LNCaP clone FGC (cell line): Measurements from ENCODE around the gene NME5.

Source experiments
- DNase-seq: peaks from one replicate; pipeline ENCODE4 v3.0.0-alpha.2; 2011; ENCODE audit warnings: low read depth
- H3K4me3 ChIP-seq: 2 replicates; pipeline ENCODE4 v1.5.1; 2011; ENCODE audit warnings: mild to moderate bottlenecking, low read depth, low read length, control low read depth
- CTCF ChIP-seq: IDR thresholded peaks from 2 replicates; pipeline ENCODE4 v1.5.1; 2012; ENCODE audit warnings: mild to moderate bottlenecking; ENCODE audit not compliant: control insufficient read depth, insufficient read depth; ENCODE audit errors: extremely low read depth

Gene NME5

GRCh38 chr5:138179277-138179857 lies 40.1 kb upstream of the NME5 start:
- no peak for TF ChIP-seq CTCF
- DNase-seq, result no peak
- peak overlapping the region; percentile 84 for H3K4me3 ChIP-seq

- H3K4me3 ChIP-seq, result peak within 1 kb of the TSS; percentile 84
- DNase-seq, result peak; percentile 94
- TF ChIP-seq CTCF, result no peak
Measured at GRCh38 chr5:138178516-138179276, 39.5 kb upstream of the NME5 start, which contains the start of the genes BRD8 and KIF20A. Gene BRD8, minus strand, starts transcription at chr5:138178630. Its CDS starts 16 bp downstream, at chr5:138178614. Gene KIF20A, plus strand, starts transcription at chr5:138179112. Its CDS starts 569 bp downstream, at chr5:138179681.

- no peak for DNase-seq
- H3K4me3 ChIP-seq, result peak overlapping the region; percentile 84
- TF ChIP-seq CTCF, result no peak
Measured at GRCh38 chr5:138177941-138178515, 38.8 kb upstream of the NME5 start.

- no peak overlapping the region for H3K4me3 ChIP-seq
- no peak for TF ChIP-seq CTCF
- DNase-seq, result no peak
Measured at GRCh38 chr5:138170299-138170698, 31.1 kb upstream of the NME5 start.

- no peak for TF ChIP-seq CTCF
- no peak for DNase-seq
- no peak overlapping the region for H3K4me3 ChIP-seq
Measured at GRCh38 chr5:138169124-138169523, 29.9 kb upstream of the NME5 start.

GRCh38 chr5:138163721-138164120 lies 24.5 kb upstream of the NME5 start:
- TF ChIP-seq CTCF, result no peak
- DNase-seq, result no peak

More at GRCh38 chr5:138163721-138164120, 24.5 kb upstream of the NME5 start:
- no peak overlapping the region for H3K4me3 ChIP-seq
